Right lobe of liver (tissue), 4 donors: ENCODE data around the gene INPP5D.

ENCODE experiments used
- POLR2A ChIP-seq: fragments of 450-650 bp; IDR thresholded peaks from one replicate; pipeline ENCODE4 v1.6.1; 2017; ENCODE audit warnings: antibody characterized with exemption, mild to moderate bottlenecking
- TF ChIP-seq, protein P1 (sequence below), 4 donors: fragments of 200-600 bp in 3 of 4; fragments of 450-650 bp in 1 of 4; IDR thresholded peaks; one replicate each; pipeline versions ENCODE4 v1.5.1 to v1.8.0; 2016 to 2022; ENCODE audit warnings: antibody characterized with exemption in 4 of 4, mild to moderate bottlenecking in 2 of 4
- donor health status: DM: no; HTN: no; CAD: no.
- donor health status: DM: no; HTN: no; CAD: no.
- donor health status: DM: no; HTN: yes; CAD: no.

- TF ChIP-seq, protein P1, sequence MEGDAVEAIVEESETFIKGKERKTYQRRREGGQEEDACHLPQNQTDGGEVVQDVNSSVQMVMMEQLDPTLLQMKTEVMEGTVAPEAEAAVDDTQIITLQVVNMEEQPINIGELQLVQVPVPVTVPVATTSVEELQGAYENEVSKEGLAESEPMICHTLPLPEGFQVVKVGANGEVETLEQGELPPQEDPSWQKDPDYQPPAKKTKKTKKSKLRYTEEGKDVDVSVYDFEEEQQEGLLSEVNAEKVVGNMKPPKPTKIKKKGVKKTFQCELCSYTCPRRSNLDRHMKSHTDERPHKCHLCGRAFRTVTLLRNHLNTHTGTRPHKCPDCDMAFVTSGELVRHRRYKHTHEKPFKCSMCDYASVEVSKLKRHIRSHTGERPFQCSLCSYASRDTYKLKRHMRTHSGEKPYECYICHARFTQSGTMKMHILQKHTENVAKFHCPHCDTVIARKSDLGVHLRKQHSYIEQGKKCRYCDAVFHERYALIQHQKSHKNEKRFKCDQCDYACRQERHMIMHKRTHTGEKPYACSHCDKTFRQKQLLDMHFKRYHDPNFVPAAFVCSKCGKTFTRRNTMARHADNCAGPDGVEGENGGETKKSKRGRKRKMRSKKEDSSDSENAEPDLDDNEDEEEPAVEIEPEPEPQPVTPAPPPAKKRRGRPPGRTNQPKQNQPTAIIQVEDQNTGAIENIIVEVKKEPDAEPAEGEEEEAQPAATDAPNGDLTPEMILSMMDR (IDR thresholded peaks at IDR 0.05), result no peak
- no peak for TF ChIP-seq POLR2A
Measured at GRCh38 chr2:233185330-233185729, 125.2 kb downstream of the INPP5D start.
